KOPT-K1 (cell line): ENCODE results near the gene MYL10.
"Not testable (repeated sequence)": the region's sequence is repeated elsewhere in the genome, so short reads cannot be mapped to it uniquely, and the experiment has no call there.

Experiments
- H3K27ac ChIP-seq: fragments of 200-600 bp; sonication (generic); 2 replicates; pipeline ENCODE4 v1.5.1; 2016; ENCODE audit warnings: antibody characterized with exemption, mild to moderate bottlenecking, low read depth, low read length; ENCODE audit not compliant: poor library complexity, severe bottlenecking
- H3K36me3 ChIP-seq: fragments of 200-600 bp; sonication (generic); 2 replicates; pipeline ENCODE4 v1.5.1; 2017; ENCODE audit warnings: antibody characterized with exemption, mild to moderate bottlenecking, low read length, moderate library complexity; ENCODE audit not compliant: insufficient read depth
- H3K9me3 ChIP-seq: fragments of 200-600 bp; sonication (generic); 2 replicates; pipeline ENCODE4 v1.5.1; 2017; ENCODE audit warnings: antibody characterized with exemption, low read length, mild to moderate bottlenecking; ENCODE audit not compliant: insufficient read depth, poor library complexity, severe bottlenecking

The MYL10 gene

GRCh38 chr7:101617451-101618206 lies 11.5 kb downstream of the MYL10 start:
- Histone ChIP-seq H3K9me3 (no peaks in the 10 kb centered on the region), H3K27ac (no peak overlapping the region), H3K36me3 (no peaks in the 10 kb centered on the region)

- no peaks in the 10 kb centered on the region for H3K36me3 ChIP-seq
- no peaks in the 10 kb centered on the region for H3K9me3 ChIP-seq
- H3K27ac ChIP-seq: no peak overlapping the region
Observed at GRCh38 chr7:101615446-101615845, 13.7 kb downstream of the MYL10 start.

DNA sequence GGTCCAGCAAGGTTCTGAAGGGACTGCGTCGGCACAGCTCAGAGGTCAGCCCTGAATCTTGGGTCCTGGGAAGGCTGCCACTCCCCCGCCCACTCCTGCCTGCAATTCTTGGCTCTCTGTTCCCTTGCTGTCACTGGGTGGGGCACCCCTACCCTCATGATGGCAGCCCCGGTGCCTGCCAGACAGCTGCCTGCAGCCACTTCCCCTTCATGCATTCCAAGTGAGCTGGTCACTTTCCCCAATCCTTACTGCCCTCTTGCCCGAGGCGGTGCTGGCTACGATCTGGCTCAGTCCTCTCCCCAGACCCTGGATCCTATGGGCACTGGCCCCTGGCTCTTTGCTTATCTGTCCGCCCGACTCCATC lies 14.2 kb downstream of the MYL10 start:
- Histone ChIP-seq H3K9me3 (no peaks in the 10 kb centered on the region), H3K36me3 (no peaks in the 10 kb centered on the region), H3K27ac (no peak overlapping the region)

DNA sequence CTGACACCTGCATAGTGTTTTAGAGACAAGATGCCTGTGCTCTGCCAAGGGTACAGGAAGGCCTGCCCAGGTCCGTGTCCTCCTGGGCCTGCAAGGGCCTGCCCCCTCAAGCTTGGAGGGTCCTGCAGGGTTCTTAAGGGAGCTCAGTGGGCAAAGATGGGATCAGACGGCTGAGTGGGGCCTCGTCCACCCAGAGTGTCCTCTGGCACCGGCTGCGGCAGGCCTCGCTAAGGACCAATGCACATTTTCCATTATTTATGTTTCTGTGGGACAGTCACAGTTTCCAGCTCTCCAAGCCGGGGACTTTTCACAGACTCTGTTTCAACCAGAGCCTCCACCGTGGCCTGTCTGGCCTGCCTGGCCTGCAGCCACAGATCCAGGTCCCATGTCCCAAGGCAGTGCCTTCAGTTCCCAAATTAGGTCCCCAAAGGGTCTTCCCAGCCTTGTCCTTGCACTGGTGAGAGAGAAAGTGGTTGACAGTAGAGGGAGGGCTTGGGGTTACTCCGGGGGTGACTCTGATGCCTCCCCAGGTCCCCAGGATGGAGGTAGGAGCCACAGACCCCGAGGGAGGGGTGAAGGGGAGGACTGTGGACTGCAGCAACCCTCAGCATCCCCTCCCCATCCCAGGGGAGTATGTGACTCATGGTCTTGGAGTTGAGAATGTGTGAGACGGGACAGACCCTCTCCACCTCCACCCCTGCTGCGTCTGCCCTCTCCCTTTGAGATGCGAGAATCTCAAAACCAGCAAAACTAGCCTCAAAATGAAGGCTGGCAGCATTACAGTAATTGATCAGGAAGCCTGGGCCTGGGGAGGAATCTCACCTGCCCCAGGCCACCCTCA lies 14.8 kb downstream of the MYL10 start:
- H3K36me3 ChIP-seq: no peaks in the 10 kb centered on the region
- H3K9me3 ChIP-seq: no peaks in the 10 kb centered on the region
- no peak overlapping the region for H3K27ac ChIP-seq

DNA sequence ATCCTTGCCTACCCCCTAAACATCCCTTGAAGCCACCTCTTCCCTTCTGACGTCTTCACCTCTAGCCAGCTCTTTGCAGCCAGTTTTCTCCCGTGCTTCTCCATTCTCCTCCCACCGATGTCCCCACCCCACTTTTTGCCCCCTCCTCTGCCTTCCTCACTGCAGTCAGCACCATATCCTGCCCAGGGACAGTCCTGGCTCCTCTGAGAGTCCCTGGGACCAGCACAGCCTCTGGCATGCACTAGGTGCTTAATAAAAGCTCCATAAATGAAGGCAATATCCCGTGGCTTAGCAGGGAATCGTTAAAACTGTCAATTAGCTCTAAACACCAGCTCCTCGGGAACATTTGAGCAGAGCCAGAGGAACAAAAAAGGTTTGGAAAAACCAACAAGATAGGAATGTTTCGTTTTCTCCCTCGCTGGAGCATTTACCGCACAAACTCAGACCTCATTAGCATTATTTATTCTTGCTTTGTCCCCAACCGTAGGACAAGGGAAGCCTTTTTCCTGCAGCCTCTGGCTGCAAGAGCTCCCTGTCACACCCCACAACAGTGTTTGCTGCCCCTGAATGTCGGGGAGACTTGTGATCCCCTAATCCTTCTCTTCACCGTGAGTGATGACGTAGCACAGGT lies 16.1 kb downstream of the MYL10 start:
- no peaks in the 10 kb centered on the region for H3K36me3 ChIP-seq
- no peak overlapping the region for H3K27ac ChIP-seq
- no peaks in the 10 kb centered on the region for H3K9me3 ChIP-seq

- no peak overlapping the region for H3K27ac ChIP-seq
- no peaks in the 10 kb centered on the region for H3K36me3 ChIP-seq
- H3K9me3 ChIP-seq: no peaks in the 10 kb centered on the region
Observed at GRCh38 chr7:101608772-101609713, 20.1 kb downstream of the MYL10 start.

DNA sequence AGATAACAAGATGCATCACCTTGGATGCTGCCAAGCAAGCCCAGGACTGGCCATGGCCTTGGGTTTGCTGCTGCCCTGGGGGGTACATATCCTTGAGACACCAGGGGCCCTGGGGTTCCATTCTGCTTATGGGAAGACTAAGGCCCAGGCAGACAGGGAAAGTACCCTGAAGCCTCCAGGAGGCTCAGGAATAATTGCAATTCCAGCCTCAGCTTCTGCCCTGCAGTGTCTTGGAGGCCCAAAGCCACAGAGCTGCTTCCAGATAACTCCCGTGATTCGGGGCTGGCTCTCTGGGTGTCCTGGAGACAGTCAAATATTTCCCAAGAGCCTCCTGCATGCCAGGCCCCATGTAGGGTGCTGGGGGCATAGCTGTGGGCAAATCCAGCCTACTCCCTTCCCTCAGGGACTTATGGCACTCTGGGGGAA lies 22.6 kb downstream of the MYL10 start:
- no peaks in the 10 kb centered on the region for H3K9me3 ChIP-seq

GRCh38 chr7:101605611-101606497 lies 23.2 kb downstream of the MYL10 start:
- no peaks in the 10 kb centered on the region for H3K9me3 ChIP-seq
- H3K27ac ChIP-seq: no peak overlapping the region
- H3K36me3 ChIP-seq: no peaks in the 10 kb centered on the region

More for the DNA sequence above, 22.6 kb downstream of the MYL10 start:
- Histone ChIP-seq H3K27ac (no peak overlapping the region), H3K36me3 (no peaks in the 10 kb centered on the region)

- not testable (repeated sequence) for H3K36me3 ChIP-seq, H3K9me3 ChIP-seq, H3K27ac ChIP-seq
Observed at GRCh38 chr7:101604934-101605332, 24.2 kb downstream of the MYL10 start.

GRCh38 chr7:101604331-101604933 lies 24.7 kb downstream of the MYL10 start:
- Histone ChIP-seq H3K27ac (no peak overlapping the region), H3K36me3 (no peaks in the 10 kb centered on the region), H3K9me3 (no peaks in the 10 kb centered on the region)

GRCh38 chr7:101602484-101603241 lies 26.4 kb downstream of the MYL10 start:
- Histone ChIP-seq H3K27ac (no peak overlapping the region), H3K36me3 (no peaks in the 10 kb centered on the region), H3K9me3 (no peaks in the 10 kb centered on the region)

DNA sequence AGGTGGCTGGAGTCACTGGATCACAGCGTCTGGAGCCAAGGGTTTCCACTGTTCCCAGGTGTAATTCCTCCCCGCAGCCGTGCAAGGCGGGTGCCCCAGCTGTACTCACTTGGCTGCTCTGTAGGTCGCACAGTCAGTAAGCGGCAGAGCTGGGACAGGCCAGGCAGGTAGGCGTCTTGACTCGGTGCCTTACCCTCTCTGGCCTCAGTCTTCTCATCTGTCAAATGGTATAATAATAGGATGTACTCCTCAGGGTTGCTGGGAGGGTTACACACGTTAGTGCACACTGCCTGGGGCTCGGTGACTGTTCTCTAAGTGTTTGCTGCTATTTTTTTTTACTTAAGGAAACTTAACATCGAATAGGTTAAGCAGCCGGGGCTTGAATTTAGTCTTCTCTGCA lies 27.0 kb downstream of the MYL10 start:
- no peaks in the 10 kb centered on the region for H3K36me3 ChIP-seq
- no peaks in the 10 kb centered on the region for H3K9me3 ChIP-seq
- no peak overlapping the region for H3K27ac ChIP-seq

- no peaks in the 10 kb centered on the region for H3K36me3 ChIP-seq
- H3K9me3 ChIP-seq: no peaks in the 10 kb centered on the region
- H3K27ac ChIP-seq: no peak overlapping the region
Observed at GRCh38 chr7:101599787-101600186, 29.3 kb downstream of the MYL10 start.
